GM11168 (cell line): ENCODE results near the gene CTSA.
"Not testable (repeated sequence)": the region's sequence is repeated elsewhere in the genome, so short reads cannot be mapped to it uniquely, and the experiment has no call there.

Experiments
- in situ Hi-C: fragments of 300-500 bp; cut with MboI; formaldehyde crosslinking; loops from one replicate; pipeline ENCODE4 v1.12.0; 2022; ENCODE audit warnings: low sequenced_read_pairs; ENCODE audit not compliant: unreplicated experiment

The CTSA gene

DNA sequence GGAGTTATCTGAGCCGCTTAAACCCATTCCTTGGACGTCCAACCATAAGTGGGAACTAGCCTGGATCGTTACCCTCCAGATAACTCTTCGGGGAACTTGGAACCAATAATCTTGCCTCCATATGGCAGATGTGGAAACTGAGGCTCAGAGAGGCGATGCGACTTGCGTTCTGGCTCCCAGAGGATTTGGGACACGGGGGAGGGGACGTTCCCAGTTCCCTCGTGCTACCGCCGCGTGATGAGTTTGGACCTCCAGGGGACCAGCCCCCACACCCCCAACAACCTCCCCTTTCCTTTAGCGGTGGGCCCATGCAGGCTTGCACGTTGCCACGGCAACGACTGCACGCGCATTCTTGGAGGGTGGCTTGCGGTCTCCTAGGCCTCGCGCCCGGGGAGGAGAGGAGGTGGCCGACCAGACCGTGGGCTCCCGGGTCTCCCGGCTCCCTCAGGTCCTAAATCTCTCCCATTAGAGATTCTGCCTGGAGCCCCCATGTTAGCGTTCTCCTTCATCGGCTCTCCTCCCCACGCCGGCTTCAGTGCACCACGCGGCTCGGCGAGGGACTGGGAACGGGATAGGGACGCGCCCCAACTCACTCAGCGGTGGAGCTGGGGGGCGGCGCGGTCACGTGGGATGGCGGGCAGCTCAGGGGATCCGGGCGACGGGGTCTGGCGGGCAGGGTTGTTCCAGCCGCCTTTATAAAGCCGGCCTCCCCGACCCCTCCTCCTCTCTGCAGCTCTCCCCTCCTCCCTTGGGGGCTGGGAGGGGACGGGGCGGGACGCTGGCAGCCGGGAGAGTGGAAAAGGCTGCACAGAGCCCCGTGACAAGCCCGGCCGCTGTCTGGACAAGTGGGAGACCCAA, 20.6 kb downstream of the CTSA start, which contains the start of gene PLTP:
PLTP (minus strand) TSS at position 670 of the 858 bp plus-strand sequence. CDS start 703 bp downstream, outside the sequence.
- in situ Hi-C loops, result no loop called here

DNA sequence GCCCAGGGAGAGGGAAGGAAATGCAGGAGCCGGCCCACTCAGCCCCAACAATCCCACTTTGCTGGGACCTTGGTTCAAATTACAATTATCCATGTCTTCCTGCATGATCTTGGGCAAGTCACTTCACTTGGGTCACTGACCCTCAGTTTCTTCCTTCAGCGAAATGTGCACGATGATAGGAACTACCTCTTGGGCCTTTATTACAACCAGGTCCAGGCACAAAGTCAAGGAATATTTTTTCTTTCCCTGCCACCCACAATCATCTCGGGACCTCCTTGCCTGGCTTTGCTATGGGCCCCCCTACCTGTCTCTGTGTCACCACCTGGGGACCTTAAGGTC, 21.2 kb downstream of the CTSA start:
- in situ Hi-C loops, result no loop called here

DNA sequence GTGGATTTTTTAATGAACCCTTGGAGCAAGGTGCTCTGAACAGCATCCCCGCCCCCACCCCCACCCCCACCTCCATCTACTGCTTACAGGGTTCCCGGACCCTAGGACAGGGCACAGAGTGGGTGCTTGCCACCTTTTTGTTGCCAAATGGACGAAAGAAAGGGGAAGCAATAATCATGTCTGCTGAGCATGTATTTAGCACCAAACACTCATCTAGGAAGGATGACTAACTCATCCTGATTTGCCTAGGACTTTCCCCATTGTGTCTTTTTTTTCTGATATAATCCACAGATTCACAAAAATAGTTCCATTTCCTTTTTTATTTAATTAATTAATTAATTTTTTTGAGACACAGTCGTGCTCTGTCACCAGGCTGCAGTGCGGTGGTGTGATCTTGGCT, 22.0 kb downstream of the CTSA start:
- in situ Hi-C loops, result no loop called here

DNA sequence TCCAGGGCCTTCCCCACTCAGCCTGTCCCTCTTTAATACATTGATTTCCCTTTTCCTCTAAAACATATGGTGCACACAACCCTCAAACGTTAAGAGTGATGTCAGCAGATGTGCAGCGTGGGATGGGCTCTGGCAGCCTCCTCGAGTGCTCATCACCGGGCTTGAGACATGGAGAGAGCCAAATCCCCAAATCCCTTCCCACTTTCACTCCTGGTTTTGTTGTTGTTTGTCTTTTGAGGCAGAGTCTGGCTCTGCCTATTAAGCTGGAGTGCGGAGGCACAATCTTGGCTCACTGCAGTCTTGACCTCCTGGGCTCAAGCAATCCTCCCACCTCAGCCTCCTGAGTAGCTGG, 26.6 kb downstream of the CTSA start:
- in situ Hi-C loops, result no loop called here

DNA sequence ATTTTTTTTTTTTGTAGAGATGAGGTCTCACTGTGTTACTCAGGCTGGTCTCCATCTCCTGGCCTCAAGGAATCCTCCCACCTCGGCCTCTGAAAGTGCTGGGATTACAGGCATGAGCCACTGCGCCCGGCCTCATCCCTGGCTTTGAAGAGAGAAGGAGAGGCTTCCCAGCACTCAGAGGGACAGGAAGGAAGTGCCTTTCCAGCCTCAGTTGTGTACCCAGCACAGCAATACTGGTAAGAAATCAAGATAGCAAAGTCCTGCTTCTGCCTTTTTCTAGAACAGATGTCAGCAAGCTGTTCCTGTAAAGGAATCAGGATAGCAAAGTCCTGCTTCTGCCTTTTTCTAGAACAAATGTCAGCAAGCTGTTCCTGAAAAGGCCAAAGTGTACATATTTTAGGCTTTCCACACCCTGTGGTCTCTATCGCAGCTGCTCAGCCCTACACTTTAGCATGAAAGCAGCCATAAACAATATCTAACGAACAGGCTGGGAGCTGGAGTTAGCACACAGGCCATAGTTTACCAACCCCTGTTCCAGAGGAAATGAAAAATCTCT, 27.1 kb downstream of the CTSA start:
- in situ Hi-C loops, result no loop called here

DNA sequence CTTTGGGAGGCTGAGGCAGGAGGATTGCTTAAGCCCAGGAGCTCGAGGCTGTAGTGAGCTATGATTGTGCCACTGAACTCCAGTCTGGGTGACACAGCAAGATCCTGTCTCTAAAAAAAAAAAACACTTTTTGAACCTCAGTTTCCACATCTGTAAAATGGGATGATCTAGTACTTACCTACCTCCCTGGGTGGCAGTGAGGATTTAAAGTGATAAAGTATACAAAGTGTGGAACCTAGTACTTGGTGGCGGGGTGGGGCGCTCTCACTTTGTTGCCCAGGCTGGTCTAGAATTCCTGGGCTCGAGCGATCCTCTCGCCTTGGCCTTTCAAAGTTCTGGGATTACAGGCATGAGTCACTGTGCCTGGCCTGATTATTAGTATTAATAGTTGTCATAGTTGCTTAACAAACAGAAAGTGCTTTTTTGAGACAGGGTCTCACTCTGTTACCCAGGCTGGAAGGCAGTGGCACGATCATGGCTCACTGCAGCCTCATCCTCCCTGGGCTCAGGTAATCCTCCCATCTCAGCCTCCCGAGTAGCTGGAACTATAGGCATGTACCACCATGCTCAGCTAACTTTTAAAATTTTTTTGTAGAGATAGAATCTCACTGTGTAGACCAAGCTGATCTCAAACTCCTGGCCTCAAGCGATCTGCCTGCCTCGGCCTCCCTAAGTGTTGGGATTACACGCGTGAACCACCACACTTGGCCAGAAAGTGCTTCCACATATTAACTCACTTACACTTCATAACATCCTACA, 27.8 kb downstream of the CTSA start:
- in situ Hi-C loops, result no loop called here

DNA sequence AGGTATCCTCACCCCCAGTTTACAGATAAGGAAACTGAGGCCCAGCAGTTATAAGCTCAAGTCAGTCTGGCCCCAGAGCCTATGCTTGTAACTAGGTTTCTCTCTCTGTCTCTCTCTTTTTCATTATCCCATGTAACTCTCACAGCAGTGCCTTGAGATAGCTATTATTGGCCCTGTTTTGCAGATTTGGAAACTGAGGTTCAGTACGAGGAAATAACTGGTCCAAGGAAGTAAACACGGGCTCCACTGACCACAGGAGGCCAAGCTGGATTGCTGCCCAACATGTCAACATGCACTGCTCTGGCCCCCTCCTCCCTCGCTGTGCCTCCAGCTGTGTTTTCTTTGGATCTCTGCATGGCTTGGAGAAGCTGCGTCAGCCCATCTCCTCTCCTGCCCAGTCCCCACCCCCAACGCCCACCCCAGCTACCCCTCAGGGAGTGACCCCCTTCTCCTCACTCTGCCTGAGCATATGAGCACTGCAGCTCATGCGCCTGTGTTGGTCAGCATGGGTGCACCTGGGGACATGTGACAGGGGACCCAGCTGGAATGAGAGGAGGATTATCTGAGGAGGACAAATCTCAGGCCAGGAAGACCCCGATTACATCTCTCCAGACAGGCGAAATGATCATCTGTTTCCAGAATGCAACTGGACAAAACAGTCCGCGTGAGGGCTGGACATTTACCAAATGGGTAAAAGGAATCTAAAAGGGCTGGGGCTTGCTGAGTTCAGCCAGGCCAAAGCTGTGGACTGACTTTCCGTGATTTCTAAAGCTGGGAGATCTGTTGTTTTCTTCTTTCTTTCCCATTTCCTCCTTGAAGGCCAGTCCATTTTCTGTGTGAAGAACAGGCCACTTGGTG, 28.6 kb downstream of the CTSA start:
- in situ Hi-C loops, result no loop called here

DNA sequence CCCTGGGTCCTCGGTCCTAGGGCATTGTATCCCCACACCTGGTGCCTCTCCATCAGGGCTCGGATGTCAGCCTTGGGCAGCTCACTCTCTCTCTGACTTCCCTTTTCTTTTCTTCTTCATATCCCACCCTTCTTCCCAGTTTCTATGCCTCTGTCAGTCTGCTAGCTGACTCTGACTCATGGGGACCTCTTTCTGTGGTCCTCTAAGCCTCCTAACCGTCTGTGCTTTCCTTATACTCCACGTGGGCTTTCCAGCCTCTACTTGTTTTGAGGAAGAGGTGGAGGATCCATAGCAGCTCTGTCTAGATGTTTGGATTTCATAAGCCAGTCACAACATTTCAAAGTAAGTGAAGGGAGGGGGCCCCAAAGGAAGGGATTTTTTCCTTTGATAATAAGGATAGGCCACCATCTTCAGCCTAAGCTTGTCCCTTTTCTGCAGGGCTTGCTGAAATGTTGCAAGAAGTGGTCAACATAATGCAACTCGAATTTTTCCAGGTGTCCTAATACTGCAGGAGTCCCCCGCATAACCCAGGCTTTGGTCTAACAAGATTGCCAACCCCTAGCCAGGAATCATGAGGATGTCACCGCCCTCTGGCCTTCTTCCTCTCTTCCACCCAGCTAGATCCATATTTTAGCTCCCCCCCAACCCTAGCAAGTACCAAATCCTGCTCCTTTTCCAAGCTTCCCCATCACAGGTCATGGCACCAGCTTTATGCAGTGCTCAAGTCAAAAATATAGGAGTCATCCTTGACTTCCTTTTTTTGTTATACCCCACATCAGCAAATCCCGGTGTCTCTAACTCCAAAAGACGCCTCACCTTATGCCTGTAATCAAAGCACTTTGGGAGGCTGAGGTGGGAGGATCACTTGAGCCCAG, 29.6 kb downstream of the CTSA start:
- in situ Hi-C loops, result no loop called here

DNA sequence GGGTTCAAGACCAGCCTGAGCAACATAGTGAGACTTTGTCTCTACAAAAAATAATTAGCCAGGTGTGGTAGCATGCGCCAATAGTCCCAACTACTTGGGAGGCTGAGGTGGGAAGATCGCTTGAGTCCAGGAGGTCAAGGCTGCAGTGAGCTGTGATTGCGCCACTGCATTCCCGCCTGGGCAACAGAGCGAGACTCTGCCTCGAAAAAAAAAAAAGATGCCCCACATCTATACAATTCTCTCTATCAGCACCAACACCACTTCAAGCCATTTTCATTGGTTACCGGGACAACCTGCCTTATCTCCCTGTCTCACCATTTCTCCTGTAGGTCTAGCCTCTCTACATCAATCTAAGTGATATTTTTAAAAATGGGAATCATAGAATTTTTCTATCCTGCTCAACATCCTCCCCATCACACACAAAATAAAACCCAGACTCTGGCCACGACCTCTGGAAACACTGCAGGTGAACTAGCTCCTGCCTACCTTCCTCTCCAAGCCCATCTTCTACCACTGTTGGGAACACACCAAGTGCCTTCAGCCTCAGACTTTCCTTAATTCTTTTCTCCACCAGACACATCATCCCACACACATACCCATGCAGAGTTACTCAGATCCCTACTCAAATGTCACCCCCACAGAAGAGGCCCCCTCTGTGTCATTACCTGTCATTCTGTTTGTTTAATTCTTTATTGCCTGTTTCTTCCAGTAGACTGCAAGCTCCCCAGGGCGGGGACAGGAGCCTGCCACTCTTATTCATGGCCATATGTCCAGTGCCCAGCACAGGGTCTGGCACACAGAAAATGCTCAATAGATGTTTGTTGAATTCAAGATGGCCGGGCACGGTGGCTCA, 30.4 kb downstream of the CTSA start:
- in situ Hi-C loops, result no loop called here

DNA sequence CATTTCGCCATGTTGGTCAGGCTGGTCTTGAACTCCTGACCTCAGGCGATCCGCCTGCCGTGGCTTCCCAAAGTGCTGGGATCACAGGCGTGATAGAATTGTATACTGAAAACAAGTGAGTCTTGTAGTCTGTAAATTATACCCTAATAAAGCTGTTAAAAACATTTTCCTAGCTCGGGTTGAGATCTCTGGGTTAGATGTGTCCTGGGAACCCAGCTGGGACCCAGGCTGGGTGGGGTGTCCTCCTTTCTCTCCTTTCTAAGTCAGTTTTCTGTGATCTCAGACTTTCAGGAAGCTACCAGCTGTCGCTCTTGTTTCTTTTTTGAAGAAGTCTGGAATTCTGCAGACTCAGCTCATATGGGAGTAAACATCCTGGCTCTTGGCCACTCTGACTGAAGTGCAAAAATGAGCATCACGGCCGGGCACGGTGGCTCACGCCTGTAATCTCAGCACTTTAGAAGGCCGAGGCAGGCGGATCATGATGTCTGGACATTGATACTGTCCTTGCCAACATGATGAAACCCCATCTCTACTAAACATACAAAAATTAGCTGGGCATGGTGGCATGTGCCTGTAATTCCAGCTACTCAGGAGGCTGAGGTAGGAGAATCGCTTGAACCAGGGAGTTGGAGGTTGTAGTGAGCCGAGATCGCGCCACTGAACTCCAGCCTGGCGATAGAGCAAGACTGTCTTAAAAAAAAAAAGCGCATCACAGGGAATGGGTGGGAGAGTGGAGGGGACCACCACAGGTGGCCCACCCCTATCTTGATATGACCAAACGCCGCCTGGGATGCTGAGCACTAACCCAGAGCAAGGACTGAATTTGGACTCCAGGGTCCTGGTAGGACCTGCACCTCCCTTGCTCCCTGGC, 33.5 kb downstream of the CTSA start:
- in situ Hi-C loops, result no loop called here

DNA sequence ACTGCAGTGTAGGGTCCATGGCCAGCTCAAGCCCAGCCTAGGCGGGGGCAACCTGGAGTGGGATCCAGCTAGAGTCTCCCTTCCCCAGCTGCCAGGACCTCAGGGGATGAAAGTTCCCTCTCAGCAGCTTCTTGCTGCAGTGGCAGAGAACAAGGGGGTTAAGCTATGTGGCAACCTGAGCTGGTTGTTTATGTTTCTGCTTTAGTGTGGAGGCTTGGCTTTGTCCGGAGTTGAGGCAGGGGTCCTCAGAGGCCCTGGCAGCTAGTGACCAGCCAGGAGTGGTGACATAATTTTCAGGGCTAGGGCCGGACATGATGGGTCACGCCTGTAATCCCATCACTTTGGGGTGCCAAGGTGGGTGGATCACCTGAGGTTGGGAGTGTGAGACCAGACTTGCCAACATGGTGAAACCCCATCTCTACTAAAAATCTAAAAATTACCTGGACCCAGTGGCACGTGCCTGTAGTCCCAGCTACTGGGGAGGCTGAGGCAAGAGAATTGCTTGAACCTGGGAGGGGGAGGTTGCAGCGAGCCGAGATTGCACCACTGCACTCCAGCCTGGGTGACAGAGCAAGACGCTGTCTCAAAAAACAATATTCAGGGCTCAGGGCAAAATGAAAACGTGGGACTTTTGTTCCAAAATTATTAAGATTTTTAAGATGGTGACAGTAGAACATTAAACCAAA, 34.8 kb downstream of the CTSA start:
- in situ Hi-C loops, result no loop called here

DNA sequence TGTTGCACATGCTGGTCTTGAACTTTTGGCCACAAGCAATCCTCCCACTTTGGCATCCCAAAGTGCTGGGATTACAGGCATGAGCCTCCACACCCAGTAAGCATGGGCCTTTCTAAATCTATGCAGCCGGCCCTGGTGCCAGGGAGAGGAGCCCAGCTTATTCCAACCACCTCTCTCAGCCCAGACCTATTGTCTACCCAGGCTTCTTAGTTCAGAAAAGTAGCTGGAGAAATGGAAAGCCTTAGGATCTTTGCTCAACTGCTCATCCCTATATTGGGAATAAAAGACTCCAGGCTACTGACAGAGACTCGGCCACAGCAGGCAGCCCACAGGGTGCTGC, 35.6 kb downstream of the CTSA start:
- in situ Hi-C loops, result no loop called here

DNA sequence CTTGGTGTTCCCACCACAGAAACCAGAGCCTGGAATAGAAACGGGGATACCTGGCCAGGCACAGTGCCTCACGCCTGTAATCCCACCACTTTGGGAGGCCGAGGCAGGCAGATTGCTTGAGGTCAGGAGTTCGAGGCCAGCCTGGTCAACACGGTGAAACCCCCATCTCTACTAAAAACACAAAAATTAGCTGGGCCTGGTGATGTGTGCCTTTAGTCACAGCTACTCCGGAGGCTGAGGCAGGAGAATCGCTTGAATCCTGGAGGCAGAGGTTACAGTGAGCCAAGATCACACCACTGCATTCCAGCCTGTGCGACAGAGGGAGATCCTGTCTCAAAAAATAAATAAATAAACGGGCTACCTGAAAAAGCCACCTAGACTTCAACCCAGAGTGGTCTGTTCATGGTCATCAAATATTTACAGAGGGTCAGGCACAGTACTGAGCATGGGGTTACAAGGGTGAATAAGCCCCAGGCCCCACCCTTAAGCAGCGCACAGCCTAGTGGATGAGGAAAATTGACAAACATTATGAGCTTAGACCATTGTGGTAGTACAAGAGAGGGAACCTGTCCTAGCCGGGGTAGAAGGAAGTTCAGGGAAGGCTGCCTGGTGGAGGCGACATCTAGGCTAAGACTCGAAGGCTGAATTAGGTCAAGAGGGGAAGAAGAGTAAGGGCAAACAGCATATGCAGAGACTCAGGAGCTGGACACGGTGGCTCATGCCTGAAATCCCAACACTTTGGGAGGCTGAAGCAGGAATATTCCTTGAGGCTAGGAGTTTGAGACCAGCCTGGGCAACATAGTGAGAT, 36.1 kb downstream of the CTSA start:
- in situ Hi-C loops, result no loop called here

DNA sequence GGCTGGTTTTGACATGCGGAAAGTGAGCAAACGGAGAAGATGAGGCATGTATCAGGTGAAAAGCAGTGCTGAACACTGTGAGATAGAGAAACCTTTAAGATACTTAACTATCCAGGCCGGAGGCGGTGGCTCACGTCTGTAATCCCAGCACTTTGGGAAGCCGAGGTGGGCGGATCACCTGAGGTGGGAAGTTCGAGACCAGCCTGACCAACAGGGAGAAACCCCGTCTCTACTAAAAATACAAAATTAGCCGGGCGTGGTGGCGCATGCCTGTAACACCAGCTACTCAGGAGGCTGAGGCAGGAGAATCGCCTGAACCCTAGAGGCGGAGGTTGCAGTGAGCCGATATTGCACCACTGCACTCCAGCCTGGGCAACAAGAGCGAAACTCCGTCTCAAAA, 40.5 kb downstream of the CTSA start:
- in situ Hi-C loops, result not testable (repeated sequence)

DNA sequence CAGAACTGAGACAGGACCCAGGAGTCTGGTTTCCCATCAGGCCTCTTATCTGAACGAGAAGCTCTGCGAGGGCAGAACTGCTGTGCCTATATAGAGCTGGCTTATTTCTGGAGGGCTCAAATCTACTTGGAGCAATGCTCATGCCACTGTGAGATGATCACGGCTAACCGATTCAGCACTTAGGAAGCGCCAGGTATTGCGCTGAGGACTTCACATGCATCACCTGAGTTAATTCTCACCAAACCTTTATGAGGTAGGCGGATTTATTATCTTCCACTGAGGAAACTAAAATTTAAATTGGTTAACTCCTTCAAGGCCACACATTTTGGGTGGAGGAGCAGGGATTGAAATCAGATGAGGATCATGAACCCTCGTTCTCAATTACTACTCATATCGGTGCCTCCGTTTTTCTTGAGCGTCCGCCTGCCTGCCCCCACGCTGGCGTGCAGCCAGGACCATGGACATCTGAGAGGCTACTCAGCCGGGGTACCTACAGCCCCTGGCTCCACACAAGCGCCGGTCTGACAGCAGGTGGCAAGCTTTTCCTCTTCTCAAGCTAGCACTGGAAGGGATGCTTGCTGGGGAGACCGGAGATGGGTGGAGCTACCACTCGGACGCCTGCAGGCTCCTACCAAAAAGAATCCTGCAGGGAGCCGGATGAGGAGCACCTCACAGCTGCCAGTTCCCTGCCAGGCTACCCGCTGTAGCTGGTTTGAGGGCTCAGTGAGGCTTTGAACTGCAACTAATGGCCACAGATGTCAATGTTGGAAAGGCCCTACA, 42.3 kb downstream of the CTSA start:
- in situ Hi-C loops, result no loop called here
